Left ventricle myocardium inferior (tissue), 1 donor: ENCODE results near the gene LMF1. TPM values are rescaled to one million over a fixed set of nuclear protein-coding genes. Genes with fewer than 3 reads are reported as not detected.

Experiments used
- DNase-seq: peaks from one replicate; pipeline ENCODE4 v3.0.0-alpha.2; 2020
- H3K27ac ChIP-seq: fragments of 200-600 bp; replicated peaks from 2 replicates; pipeline ENCODE4 v1.8.0; 2021
- H3K27me3 ChIP-seq: fragments of 200-600 bp; 2 replicates; pipeline ENCODE4 v1.8.0; 2021; ENCODE audit warnings: low read depth
- H3K36me3 ChIP-seq: fragments of 200-600 bp; 2 replicates; pipeline ENCODE4 v1.8.0; 2021
- H3K4me1 ChIP-seq: fragments of 200-600 bp; 2 replicates; pipeline ENCODE4 v1.8.0; 2021
- H3K4me3 ChIP-seq: fragments of 200-600 bp; 2 replicates; pipeline ENCODE4 v1.8.0; 2021; ENCODE audit warnings: mild to moderate bottlenecking, moderate library complexity
- H3K9me3 ChIP-seq: fragments of 200-600 bp; replicated peaks from 2 replicates; pipeline ENCODE4 v1.8.0; 2021
- intact Hi-C: fragments of 100-400 bp; cut with micrococcal nuclease; formaldehyde crosslinking; loops from one replicate; pipeline ENCODE4 v1.11.0; 2022
- total RNA-seq: library from RNA; stranded (reverse); fragmentation: NEBNext Ultra II Directional; extraction: Animal tissue kit (Norgen Biotek cat#: 25700); gene quantifications from one replicate; pipeline ENCODE4 v1.2.1, GENCODE V29; 2021
- TF ChIP-seq, protein P1 (sequence below): fragments of 200-600 bp; IDR thresholded peaks from 2 replicates; pipeline ENCODE4 v1.8.0; 2021; ENCODE audit warnings: antibody characterized with exemption, mild to moderate bottlenecking, borderline replicate concordance
- donor health status: DM: no; HTN: yes; CAD: no; lungs with severe emphysema.

Gene LMF1
- total RNA-seq, 1 donor from 2014 or later: 6.6 TPM

DNA sequence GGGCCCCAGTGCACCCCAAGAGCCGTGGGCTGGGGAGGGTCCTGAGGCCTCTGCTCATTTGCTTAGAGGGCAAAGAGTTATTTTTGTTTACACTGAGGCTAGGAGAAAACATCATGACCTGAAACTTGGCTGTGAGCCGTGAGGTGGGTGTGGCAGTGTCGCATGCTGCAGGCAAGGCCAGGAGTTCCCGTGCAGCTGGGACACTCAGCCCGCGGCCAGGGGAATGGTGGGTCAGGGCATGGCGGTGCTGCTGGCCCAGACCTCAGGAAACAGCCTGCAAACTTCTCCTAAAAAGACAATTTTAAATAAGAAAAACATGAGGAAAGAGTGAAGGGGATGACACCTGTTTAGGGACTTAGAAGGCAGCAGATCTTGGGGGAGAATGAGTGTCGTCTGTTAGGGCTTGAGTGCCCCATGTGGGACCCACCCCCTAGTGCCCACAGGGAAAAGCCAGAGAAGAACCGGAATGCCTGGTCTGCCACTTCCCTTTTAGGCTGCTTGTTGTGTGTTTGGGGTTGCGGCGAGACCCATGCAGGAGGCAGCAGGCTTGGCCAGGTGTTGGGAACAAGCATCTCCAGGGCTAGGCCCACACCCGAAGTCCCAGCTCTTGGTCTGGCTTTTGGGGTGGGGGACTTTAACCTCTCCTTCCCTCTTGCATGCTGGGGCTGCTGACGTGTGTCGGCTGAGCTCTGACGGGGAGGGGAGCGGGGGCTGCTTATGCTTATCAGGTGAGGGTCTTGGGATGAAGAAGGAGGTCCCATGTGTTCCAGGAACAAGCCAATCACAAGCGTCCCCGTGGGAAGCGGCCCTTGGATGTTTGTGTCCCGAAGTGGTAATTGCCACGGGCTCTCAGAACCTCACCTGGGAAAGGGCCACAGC is 89.3 kb downstream of the LMF1 start:
- TF ChIP-seq, protein P1, sequence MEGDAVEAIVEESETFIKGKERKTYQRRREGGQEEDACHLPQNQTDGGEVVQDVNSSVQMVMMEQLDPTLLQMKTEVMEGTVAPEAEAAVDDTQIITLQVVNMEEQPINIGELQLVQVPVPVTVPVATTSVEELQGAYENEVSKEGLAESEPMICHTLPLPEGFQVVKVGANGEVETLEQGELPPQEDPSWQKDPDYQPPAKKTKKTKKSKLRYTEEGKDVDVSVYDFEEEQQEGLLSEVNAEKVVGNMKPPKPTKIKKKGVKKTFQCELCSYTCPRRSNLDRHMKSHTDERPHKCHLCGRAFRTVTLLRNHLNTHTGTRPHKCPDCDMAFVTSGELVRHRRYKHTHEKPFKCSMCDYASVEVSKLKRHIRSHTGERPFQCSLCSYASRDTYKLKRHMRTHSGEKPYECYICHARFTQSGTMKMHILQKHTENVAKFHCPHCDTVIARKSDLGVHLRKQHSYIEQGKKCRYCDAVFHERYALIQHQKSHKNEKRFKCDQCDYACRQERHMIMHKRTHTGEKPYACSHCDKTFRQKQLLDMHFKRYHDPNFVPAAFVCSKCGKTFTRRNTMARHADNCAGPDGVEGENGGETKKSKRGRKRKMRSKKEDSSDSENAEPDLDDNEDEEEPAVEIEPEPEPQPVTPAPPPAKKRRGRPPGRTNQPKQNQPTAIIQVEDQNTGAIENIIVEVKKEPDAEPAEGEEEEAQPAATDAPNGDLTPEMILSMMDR: no peak
- H3K27ac ChIP-seq: no peak overlapping the region
- H3K36me3 ChIP-seq: peaks cover 25% of the 10 kb centered on the region
- no peaks in the 10 kb centered on the region for H3K4me1 ChIP-seq
- H3K9me3 ChIP-seq: peaks cover 33% of the 10 kb centered on the region
- no peak for DNase-seq
- intact Hi-C loops: no loop called here
- no peaks in the 10 kb centered on the region for H3K27me3 ChIP-seq
- H3K4me3 ChIP-seq: no peak overlapping the region

DNA sequence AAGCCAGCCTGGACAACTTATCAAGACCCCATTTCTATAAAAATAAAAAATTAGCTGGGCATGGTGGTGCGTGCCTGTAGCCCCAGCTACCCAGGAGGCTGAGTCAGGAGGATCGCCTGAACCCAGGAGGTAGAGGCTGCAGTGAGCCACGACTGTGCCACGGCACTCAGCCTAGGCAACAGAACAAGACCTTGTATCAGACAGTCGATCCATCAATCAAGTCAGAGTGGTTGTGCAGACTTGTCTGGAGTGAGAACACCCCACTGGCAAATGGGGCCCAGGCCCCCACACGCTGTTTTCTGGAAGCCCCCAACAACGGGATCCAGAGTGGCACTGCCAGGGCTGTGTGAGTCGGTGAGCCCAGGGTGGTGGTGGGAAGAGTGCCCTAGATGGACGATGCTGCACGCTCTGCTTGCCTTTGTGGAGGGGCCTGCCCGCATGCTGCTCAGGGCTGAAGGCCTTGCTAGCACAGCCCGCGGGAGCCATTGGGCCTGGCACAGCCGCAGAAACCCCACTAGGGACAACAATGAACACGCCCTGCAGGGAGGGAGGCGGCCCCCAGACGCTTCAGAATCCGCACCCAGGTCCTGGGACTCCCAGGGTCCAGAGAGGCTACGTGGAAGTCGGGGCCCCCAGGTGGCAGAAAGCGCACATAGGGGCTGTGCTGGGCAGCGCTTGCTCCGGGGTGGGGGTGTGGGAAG is 90.2 kb downstream of the LMF1 start:
- TF ChIP-seq, protein P1: no peak
- peaks cover 25% of the 10 kb centered on the region for H3K36me3 ChIP-seq
- peaks cover 26% of the 10 kb centered on the region for H3K9me3 ChIP-seq
- H3K27me3 ChIP-seq: no peaks in the 10 kb centered on the region
- intact Hi-C loops: no loop called here
- H3K4me1 ChIP-seq: no peaks in the 10 kb centered on the region
- H3K27ac ChIP-seq: no peak overlapping the region
- H3K4me3 ChIP-seq: no peak overlapping the region
- peak; percentile 11 for DNase-seq

DNA sequence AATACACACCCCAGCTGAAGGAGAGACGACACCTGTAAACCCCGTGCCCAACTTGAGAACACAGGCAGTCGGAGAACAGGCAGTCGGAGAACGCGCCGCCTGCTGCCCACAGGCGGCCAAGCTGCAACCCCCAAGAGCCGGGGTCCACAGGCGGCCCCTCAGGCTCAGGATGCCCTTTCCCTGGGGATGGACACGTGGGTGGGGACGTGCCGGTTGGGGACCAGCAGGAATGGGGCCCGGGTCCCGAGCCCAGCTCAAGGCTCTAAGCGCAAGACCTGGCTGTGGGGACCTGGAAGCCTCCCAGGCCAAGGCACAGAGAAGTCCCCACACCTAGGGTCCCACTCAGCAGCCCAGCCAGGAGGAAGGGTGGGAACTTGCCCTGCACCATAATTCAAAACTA is 90.8 kb downstream of the LMF1 start:
- peak; percentile 5 for DNase-seq
- peaks cover 18% of the 10 kb centered on the region for H3K36me3 ChIP-seq
- TF ChIP-seq, protein P1: no peak
- no peak overlapping the region for H3K27ac ChIP-seq
- no peaks in the 10 kb centered on the region for H3K4me1 ChIP-seq
- intact Hi-C loops: no loop called here
- no peak overlapping the region for H3K4me3 ChIP-seq
- H3K9me3 ChIP-seq: peaks cover 20% of the 10 kb centered on the region
- H3K27me3 ChIP-seq: no peaks in the 10 kb centered on the region

DNA sequence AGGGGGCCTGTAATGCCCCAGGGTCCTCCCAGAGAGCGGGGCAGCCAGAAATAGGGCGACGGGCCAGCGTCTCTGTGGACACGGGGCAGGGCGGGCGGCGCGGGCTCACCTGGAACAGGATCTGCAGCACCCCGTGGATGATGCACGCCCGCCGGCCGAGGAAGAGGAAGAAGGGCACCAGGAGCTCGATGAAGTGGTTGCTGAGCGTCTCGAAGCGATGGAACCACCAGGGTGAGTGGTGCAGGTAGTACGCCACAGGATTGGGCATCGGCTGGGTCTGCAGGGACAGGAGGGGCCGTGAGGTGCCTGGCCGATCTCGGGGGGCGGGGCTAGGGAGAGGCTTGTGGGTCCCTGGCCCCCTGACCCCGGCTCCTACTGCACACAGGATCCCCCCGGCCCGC is 91.3 kb downstream of the LMF1 start:
- intact Hi-C loops: no loop called here
- peak; percentile 14 for DNase-seq
- Histone ChIP-seq H3K9me3 (peaks cover 15% of the 10 kb centered on the region), H3K4me1 (no peaks in the 10 kb centered on the region), H3K27me3 (no peaks in the 10 kb centered on the region), H3K4me3 (no peak overlapping the region), H3K36me3 (peaks cover 13% of the 10 kb centered on the region), H3K27ac (no peak overlapping the region)
- TF ChIP-seq, protein P1: no peak

DNA sequence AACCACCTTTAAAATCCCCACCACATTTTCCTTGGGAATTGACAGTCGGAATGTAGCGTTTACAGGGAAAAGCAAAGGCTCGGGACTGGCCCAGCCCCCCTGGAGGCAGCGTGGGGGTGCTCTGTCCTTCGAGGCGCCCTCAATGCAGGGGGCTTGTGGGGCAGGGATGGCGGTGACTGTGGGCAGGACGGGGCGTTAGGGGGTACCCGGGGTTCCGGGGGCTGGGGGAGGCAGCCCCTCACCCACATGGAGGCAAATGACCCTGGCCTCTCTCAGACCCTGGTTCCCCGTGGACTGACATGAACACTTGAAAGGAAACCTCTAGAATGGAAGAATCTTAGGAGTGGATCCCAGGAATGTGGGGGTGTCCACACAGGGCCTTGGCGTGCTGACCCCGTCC is 91.9 kb downstream of the LMF1 start:
- Histone ChIP-seq H3K36me3 (peaks cover 10% of the 10 kb centered on the region), H3K4me1 (no peaks in the 10 kb centered on the region), H3K27me3 (no peaks in the 10 kb centered on the region), H3K27ac (no peak overlapping the region), H3K4me3 (no peak overlapping the region), H3K9me3 (peaks cover 9% of the 10 kb centered on the region)
- DNase-seq: peak; percentile 5
- intact Hi-C loops: no loop called here
- TF ChIP-seq, protein P1: no peak
